HCT116 (cell line): ENCODE results near the gene BRPF3. TPM values are rescaled to one million over a fixed set of nuclear protein-coding genes. Genes with fewer than 3 reads are reported as not detected.

Experiments
- ATAC-seq: fragments of 200-7000 bp; cut with Tn5 transposase; 2 replicates; pipeline ENCODE4 v1.9.1; 2020; ENCODE audit warnings: mild to moderate bottlenecking, moderate library complexity
- BruUV-seq: library from RNA; stranded (reverse); fragments of 400-500 nt; replicated peaks from 2 replicates; lab custom pipeline; 2021; lab: Mats Ljungman, UMichigan
- CTCF ChIA-PET: fragments of 300-600 bp; sonication (Branson Sonifier 250); formaldehyde crosslinking; loops from one replicate; lab custom pipeline; 2021; ENCODE audit warnings: antibody characterized with exemption; lab: Charles Lee
- POLR2A ChIA-PET: fragments of 300-600, 350-600 bp; sonication (Branson Sonifier 250); formaldehyde crosslinking; loops from one replicate; lab custom pipeline; 2021; ENCODE audit warnings: antibody characterized with exemption; lab: Charles Lee
- RAD21 ChIA-PET, 2 experiments: fragments of 300-600 bp; sonication (Branson Sonifier 250); formaldehyde crosslinking; loops; one replicate each; lab custom pipeline; 2023; ENCODE audit warnings: low total read pairs in 2 of 2; ENCODE audit not compliant: uncharacterized antibody in 2 of 2, unreplicated experiment in 2 of 2, low non-redundant PET in 1 of 2; lab: Charles Lee
- DNase-seq: peaks from one replicate; pipeline ENCODE4 v3.0.0-alpha.2; 2010; ENCODE audit warnings: low read depth, low spot score
- H2AFZ ChIP-seq: fragments of 200-600 bp; shearing (Covaris generic), sonication (generic); 2 replicates; pipeline ENCODE4 v1.6.1; 2017; ENCODE audit warnings: low read depth, mixed run types, mixed read lengths, antibody characterized with exemption, low read length; ENCODE audit not compliant: poor library complexity, severe bottlenecking
- H3K27ac ChIP-seq: 2 replicates; pipeline ENCODE4 v1.5.1; 2012; ENCODE audit warnings: low read depth, low read length
- H3K27me3 ChIP-seq: fragments of 200-600 bp; sonication (generic); 2 replicates; pipeline ENCODE4 v1.6.1; 2016; ENCODE audit warnings: mixed run types, low read length, mixed read lengths; ENCODE audit not compliant: insufficient read depth
- H3K36me3 ChIP-seq, 2 experiments: fragments of 200-500 bp in 1 of 2; fragments of 200-600 bp in 1 of 2; sonication (Bioruptor generic) in 1 of 2; sonication (generic) in 1 of 2; 2 replicates each; pipeline versions ENCODE4 v1.5.1 to v1.6.1; 2014 to 2016; ENCODE audit warnings: low read length in 2 of 2, inconsistent platforms in 1 of 2, mixed read lengths in 1 of 2, mixed run types in 1 of 2; ENCODE audit not compliant: insufficient read depth in 2 of 2, control insufficient read depth in 1 of 2
- H3K4me1 ChIP-seq, 2 experiments: fragments of 200-600 bp in 1 of 2; sonication (generic) in 1 of 2; 2 replicates each; pipeline versions ENCODE4 v1.5.1 to v1.6.1; 2012 to 2017; ENCODE audit warnings: low read length in 2 of 2, inconsistent platforms in 1 of 2, mild to moderate bottlenecking in 1 of 2, mixed read lengths in 1 of 2, mixed run types in 1 of 2, moderate library complexity in 1 of 2; ENCODE audit not compliant: insufficient read depth in 2 of 2, control insufficient read depth in 1 of 2
- H3K4me2 ChIP-seq: fragments of 200-600 bp; sonication (generic); 2 replicates; pipeline ENCODE4 v1.6.1; 2017; ENCODE audit warnings: mixed run types, low read length, mixed read lengths
- H3K4me3 ChIP-seq, 2 experiments: fragments of 200-600 bp in 1 of 2; sonication (generic) in 1 of 2; replicated peaks in 1 of 2; 2 replicates each; pipeline ENCODE4 v1.5.1; 2011 to 2016; ENCODE audit warnings: low read length in 2 of 2, control low read depth in 1 of 2, low read depth in 1 of 2, mild to moderate bottlenecking in 1 of 2, mixed read lengths in 1 of 2, mixed run types in 1 of 2
- H3K79me2 ChIP-seq: fragments of 200-600 bp; sonication (generic); 2 replicates; pipeline ENCODE4 v1.6.1; 2017; ENCODE audit warnings: mild to moderate bottlenecking, mixed run types, low read length, moderate library complexity, mixed read lengths; ENCODE audit not compliant: insufficient read depth
- H3K9ac ChIP-seq: fragments of 200-600 bp; sonication (generic); 2 replicates; pipeline ENCODE4 v1.6.1; 2016; ENCODE audit warnings: low read length, mixed read lengths
- H3K9me2 ChIP-seq: fragments of 200-600 bp; sonication (generic), shearing (Covaris generic); 2 replicates; pipeline ENCODE4 v1.6.1; 2017; ENCODE audit warnings: mixed run types, mild to moderate bottlenecking, moderate library complexity; ENCODE audit not compliant: insufficient read depth
- H3K9me3 ChIP-seq, 2 experiments: fragments of 200-500 bp in 1 of 2; fragments of 200-600 bp in 1 of 2; sonication (Bioruptor generic) in 1 of 2; sonication (generic) in 1 of 2; 2 replicates each; pipeline ENCODE4 v1.6.1; 2014 to 2017; ENCODE audit warnings: low read length in 2 of 2, mixed read lengths in 2 of 2, inconsistent platforms in 1 of 2, low read depth in 1 of 2, mild to moderate bottlenecking in 1 of 2, mixed run types in 1 of 2, moderate library complexity in 1 of 2; ENCODE audit not compliant: control insufficient read depth in 1 of 2, insufficient read depth in 1 of 2
- H4K20me1 ChIP-seq: fragments of 200-600 bp; sonication (generic), shearing (Covaris generic); 2 replicates; pipeline ENCODE4 v1.6.1; 2017; ENCODE audit warnings: mixed run types, mild to moderate bottlenecking, moderate library complexity; ENCODE audit not compliant: insufficient read depth
- CEBPB ChIP-seq: IDR thresholded peaks from 2 replicates; pipeline ENCODE4 v1.6.1; 2012; ENCODE audit warnings: low read depth
- ELF1 ChIP-seq: IDR thresholded peaks from 2 replicates; pipeline ENCODE4 v1.6.1; 2012; ENCODE audit warnings: low read depth, borderline replicate concordance
- EZH2 ChIP-seq: fragments of 200-600 bp; sonication (generic); IDR thresholded peaks from 2 replicates; pipeline ENCODE4 v1.6.1; 2017; ENCODE audit warnings: antibody characterized with exemption, mixed run types
- FOSL1 ChIP-seq: IDR thresholded peaks from 2 replicates; pipeline ENCODE4 v1.6.1; 2012; ENCODE audit warnings: low read depth
- JUND ChIP-seq: IDR thresholded peaks from 2 replicates; pipeline ENCODE4 v1.6.1; 2012
- POLR2AphosphoS5 ChIP-seq: IDR thresholded peaks from 2 replicates; pipeline ENCODE4 v1.6.1; 2011; ENCODE audit warnings: mild to moderate bottlenecking, low read depth, low read length, moderate library complexity
- RAD21 ChIP-seq: IDR thresholded peaks from 2 replicates; pipeline ENCODE4 v1.6.1; 2012; ENCODE audit warnings: low read depth, mild to moderate bottlenecking
- SRF ChIP-seq: IDR thresholded peaks from 2 replicates; pipeline ENCODE4 v1.6.1; 2012; ENCODE audit warnings: low read depth
- ZFX ChIP-seq: fragments of 450-650 bp; IDR thresholded peaks from 2 replicates; pipeline ENCODE4 v1.6.1; 2017
- ZNF274 ChIP-seq: fragments of 200-500 bp; sonication (Bioruptor generic); IDR thresholded peaks from 2 replicates; pipeline ENCODE4 v1.6.1; 2014; ENCODE audit warnings: mild to moderate bottlenecking, low read depth, low read length, inconsistent platforms
- intact Hi-C: fragments of 100-400 bp; cut with micrococcal nuclease; formaldehyde crosslinking; loops from 2 replicates; pipeline ENCODE4 v1.10.0; 2022
- total RNA-seq: library from RNA; stranded (reverse); gene quantifications from one replicate; pipeline ENCODE4 v1.2.1, GENCODE V29; 2021; ENCODE audit not compliant: unreplicated experiment
- TF ChIP-seq, protein P1 (sequence below), 3 experiments: fragments of 200-600 bp in 1 of 3; sonication (generic) in 1 of 3; IDR thresholded peaks in 2 of 3; conservative IDR thresholded peaks in 1 of 3; 2 replicates each; pipeline ENCODE4 v1.5.1; 2012 to 2017; ENCODE audit warnings: low read depth in 2 of 3, low read length in 2 of 3, antibody characterized with exemption in 1 of 3, borderline replicate concordance in 1 of 3, control low read depth in 1 of 3, mild to moderate bottlenecking in 1 of 3, mixed read lengths in 1 of 3, mixed run types in 1 of 3, moderate library complexity in 1 of 3; ENCODE audit not compliant: insufficient read depth in 1 of 3
- TF ChIP-seq, protein P2 (sequence below): IDR thresholded peaks from 2 replicates; pipeline ENCODE4 v1.6.1; 2012
- TF ChIP-seq, protein P3 (sequence below): IDR thresholded peaks from 2 replicates; pipeline ENCODE4 v1.6.1; 2012; ENCODE audit warnings: low read depth
- TF ChIP-seq, protein P4 (sequence below): IDR thresholded peaks from 2 replicates; pipeline ENCODE4 v1.6.1; 2012

Gene BRPF3
- total RNA-seq, 1 experiment from 2014 or later: 20.3 TPM

DNA sequence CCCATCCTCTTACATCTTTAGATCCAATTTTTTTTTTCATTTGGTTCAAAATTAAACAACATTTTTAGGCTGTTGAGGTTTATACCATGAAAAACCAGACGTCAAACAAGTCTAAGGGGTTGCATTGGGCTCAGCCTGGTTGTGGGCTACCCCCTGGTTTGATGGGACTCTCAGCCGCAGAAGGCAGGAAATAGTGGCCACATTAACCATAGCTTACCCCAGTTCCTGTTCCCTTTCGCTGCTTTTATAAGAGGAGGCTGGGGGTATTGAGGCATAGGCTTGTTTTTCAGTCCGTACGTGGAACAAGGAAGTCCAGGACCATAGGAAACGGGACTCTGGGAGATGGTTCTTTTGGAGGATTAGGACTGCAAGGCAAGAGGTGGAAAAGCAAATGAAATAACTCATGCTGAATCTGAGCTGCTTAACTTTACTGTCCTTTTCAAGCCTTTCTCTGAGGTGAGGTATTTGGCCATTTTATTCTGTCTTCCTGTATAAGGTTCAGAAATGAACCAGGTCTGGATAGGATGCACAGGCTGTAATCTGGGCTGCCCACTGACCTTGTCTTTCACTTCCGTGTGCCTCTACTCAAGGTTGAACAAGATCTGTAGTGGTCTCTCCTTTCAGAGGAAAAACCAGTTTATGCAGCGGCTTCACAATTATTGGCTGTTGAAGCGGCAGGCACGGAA lies 7.7 kb downstream of the BRPF3 start:
- H3K79me2 ChIP-seq: peaks cover 18% of the 10 kb centered on the region
- H3K27me3 ChIP-seq: no peaks in the 10 kb centered on the region
- no peak overlapping the region for H3K4me2 ChIP-seq
- intact Hi-C loops: no loop called here
- no peak overlapping the region for H3K27ac ChIP-seq
- no TSS peak for BruUV-seq
- no peaks in the 10 kb centered on the region for H3K9me3 ChIP-seq
- no peaks in the 10 kb centered on the region for H3K4me1 ChIP-seq
- no peak overlapping the region for H3K9ac ChIP-seq
- ATAC-seq: no peak
- H3K36me3 ChIP-seq: peaks cover 33 to 41% of the 10 kb centered on the region in 2 experiments
- no peak overlapping the region for H3K4me3 ChIP-seq
- no peak for DNase-seq
- ChIA-PET POLR2A (no interaction called here), CTCF (no interaction called here), RAD21 (no interaction called here)
- no peaks in the 10 kb centered on the region for H3K9me2 ChIP-seq
- no peak overlapping the region for H2AFZ ChIP-seq
- no peaks in the 10 kb centered on the region for H4K20me1 ChIP-seq
- TF ChIP-seq, protein P1, sequence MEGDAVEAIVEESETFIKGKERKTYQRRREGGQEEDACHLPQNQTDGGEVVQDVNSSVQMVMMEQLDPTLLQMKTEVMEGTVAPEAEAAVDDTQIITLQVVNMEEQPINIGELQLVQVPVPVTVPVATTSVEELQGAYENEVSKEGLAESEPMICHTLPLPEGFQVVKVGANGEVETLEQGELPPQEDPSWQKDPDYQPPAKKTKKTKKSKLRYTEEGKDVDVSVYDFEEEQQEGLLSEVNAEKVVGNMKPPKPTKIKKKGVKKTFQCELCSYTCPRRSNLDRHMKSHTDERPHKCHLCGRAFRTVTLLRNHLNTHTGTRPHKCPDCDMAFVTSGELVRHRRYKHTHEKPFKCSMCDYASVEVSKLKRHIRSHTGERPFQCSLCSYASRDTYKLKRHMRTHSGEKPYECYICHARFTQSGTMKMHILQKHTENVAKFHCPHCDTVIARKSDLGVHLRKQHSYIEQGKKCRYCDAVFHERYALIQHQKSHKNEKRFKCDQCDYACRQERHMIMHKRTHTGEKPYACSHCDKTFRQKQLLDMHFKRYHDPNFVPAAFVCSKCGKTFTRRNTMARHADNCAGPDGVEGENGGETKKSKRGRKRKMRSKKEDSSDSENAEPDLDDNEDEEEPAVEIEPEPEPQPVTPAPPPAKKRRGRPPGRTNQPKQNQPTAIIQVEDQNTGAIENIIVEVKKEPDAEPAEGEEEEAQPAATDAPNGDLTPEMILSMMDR (IDR thresholded peaks at IDR 0.05 in 2 of 3, conservative IDR thresholded peaks at IDR 0.05 in 1 of 3; ENCODE audit: borderline replicate concordance in 1 of 3, insufficient read depth in 1 of 3, low read depth in 2 of 3, low read length in 2 of 3): no peak
- TF ChIP-seq SRF: no peak
- no peak for TF ChIP-seq JUND
- no peak for TF ChIP-seq EZH2
- TF ChIP-seq CEBPB: no peak
- TF ChIP-seq POLR2AphosphoS5: no peak
- no peak for TF ChIP-seq FOSL1
- no peak for TF ChIP-seq ELF1
- TF ChIP-seq, protein P2, sequence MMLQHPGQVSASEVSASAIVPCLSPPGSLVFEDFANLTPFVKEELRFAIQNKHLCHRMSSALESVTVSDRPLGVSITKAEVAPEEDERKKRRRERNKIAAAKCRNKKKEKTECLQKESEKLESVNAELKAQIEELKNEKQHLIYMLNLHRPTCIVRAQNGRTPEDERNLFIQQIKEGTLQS: no peak
- no peak for TF ChIP-seq ZNF274
- TF ChIP-seq RAD21: no peak
- no peak for TF ChIP-seq ZFX
- TF ChIP-seq, protein P3, sequence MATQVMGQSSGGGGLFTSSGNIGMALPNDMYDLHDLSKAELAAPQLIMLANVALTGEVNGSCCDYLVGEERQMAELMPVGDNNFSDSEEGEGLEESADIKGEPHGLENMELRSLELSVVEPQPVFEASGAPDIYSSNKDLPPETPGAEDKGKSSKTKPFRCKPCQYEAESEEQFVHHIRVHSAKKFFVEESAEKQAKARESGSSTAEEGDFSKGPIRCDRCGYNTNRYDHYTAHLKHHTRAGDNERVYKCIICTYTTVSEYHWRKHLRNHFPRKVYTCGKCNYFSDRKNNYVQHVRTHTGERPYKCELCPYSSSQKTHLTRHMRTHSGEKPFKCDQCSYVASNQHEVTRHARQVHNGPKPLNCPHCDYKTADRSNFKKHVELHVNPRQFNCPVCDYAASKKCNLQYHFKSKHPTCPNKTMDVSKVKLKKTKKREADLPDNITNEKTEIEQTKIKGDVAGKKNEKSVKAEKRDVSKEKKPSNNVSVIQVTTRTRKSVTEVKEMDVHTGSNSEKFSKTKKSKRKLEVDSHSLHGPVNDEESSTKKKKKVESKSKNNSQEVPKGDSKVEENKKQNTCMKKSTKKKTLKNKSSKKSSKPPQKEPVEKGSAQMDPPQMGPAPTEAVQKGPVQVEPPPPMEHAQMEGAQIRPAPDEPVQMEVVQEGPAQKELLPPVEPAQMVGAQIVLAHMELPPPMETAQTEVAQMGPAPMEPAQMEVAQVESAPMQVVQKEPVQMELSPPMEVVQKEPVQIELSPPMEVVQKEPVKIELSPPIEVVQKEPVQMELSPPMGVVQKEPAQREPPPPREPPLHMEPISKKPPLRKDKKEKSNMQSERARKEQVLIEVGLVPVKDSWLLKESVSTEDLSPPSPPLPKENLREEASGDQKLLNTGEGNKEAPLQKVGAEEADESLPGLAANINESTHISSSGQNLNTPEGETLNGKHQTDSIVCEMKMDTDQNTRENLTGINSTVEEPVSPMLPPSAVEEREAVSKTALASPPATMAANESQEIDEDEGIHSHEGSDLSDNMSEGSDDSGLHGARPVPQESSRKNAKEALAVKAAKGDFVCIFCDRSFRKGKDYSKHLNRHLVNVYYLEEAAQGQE: no peak
- TF ChIP-seq, protein P4, sequence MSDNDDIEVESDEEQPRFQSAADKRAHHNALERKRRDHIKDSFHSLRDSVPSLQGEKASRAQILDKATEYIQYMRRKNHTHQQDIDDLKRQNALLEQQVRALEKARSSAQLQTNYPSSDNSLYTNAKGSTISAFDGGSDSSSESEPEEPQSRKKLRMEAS: no peak
